Mucosa of rectum (tissue), 2 donors: ENCODE measurements around the gene MRTFA.
A peak's percentile ranks its signal among the peaks of the same experiment; 100 is the strongest.
"Not testable (repeated sequence)": the region's sequence is repeated elsewhere in the genome, so short reads cannot be mapped to it uniquely, and the experiment has no call there.

Experiments used
- H3K27ac ChIP-seq, 2 donors: one replicate each; pipeline ENCODE4 v1.7.0; 2013; ENCODE audit warnings: inconsistent platforms in 2 of 2, low read depth in 2 of 2, low read length in 2 of 2
- H3K27me3 ChIP-seq, 2 donors: one replicate each; pipeline ENCODE4 v1.7.0; 2013; ENCODE audit warnings: low read length in 2 of 2; ENCODE audit not compliant: control insufficient read depth in 2 of 2, insufficient read depth in 2 of 2
- H3K36me3 ChIP-seq, 2 donors: one replicate each; pipeline ENCODE4 v1.7.0; 2013; ENCODE audit warnings: low read length in 2 of 2; ENCODE audit not compliant: control insufficient read depth in 2 of 2, insufficient read depth in 2 of 2
- H3K4me1 ChIP-seq, 2 donors: one replicate each; pipeline ENCODE4 v1.7.0; 2013; ENCODE audit warnings: low read length in 2 of 2, mild to moderate bottlenecking in 1 of 2; ENCODE audit not compliant: control insufficient read depth in 2 of 2, insufficient read depth in 2 of 2
- H3K4me3 ChIP-seq, 2 donors: one replicate each; pipeline ENCODE4 v1.7.0; 2013; ENCODE audit warnings: low read length in 2 of 2
- H3K9ac ChIP-seq, 2 donors: one replicate each; pipeline ENCODE4 v1.7.0; 2013; ENCODE audit warnings: low read length in 2 of 2, low read depth in 1 of 2, mild to moderate bottlenecking in 1 of 2
- H3K9me3 ChIP-seq, 2 donors: one replicate each; pipeline ENCODE4 v1.7.0; 2013; ENCODE audit warnings: low read length in 2 of 2; ENCODE audit not compliant: control insufficient read depth in 2 of 2
- donor health status: healthy.
- donor health status: Normal muscosa, but diverticular disease.

MRTFA gene

DNA sequence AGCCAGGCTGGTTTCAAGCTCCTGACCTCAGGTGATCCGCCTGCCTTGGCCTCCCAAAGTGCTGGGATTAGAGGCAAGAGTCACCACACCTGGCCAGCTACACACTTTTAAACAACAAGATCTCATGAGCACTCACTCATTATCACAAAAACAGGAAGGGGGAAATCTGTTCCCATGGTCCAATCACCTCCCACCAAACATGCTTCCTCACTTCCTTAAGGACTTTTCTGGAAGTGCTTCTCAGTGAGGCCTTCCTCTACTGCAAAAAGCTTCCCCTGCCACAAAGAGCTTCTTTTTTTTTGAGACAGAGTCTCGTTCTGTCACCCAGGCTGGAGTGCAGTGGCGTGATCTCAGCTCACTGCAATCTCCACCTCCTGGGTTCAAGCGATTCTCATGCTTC lies 39.6 kb upstream of the MRTFA start:
- not testable (repeated sequence) for H3K4me3 ChIP-seq, H3K36me3 ChIP-seq, H3K27ac ChIP-seq, H3K27me3 ChIP-seq, H3K9me3 ChIP-seq, H3K4me1 ChIP-seq, H3K9ac ChIP-seq

DNA sequence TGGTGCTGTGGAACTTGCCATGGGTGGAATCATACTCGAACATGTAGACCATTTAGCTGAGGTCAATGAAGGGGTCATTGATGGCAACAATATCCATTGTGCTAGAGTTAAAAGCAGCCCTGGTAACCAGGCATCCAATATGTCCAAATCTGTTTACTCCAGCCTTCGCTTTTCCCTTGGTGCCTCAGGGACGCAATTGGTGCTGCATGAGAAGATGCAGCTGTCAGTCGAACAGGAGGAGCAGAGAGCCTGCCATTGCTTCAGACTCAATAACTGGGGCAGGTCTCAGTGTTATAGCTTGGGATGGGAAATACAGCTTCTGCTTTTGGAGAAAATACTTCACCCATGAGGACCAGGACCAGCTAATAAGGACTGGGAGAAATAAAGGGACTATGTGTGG lies 37.8 kb upstream of the MRTFA start:
- Histone ChIP-seq H3K9ac (no peak overlapping the region), H3K27me3 (peaks cover 7% of the 10 kb centered on the region in 2 donors), H3K27ac (no peak overlapping the region), H3K4me1 (no peaks in the 10 kb centered on the region), H3K9me3 (no peaks in the 10 kb centered on the region), H3K36me3 (no peaks in the 10 kb centered on the region), H3K4me3 (no peak overlapping the region)

DNA sequence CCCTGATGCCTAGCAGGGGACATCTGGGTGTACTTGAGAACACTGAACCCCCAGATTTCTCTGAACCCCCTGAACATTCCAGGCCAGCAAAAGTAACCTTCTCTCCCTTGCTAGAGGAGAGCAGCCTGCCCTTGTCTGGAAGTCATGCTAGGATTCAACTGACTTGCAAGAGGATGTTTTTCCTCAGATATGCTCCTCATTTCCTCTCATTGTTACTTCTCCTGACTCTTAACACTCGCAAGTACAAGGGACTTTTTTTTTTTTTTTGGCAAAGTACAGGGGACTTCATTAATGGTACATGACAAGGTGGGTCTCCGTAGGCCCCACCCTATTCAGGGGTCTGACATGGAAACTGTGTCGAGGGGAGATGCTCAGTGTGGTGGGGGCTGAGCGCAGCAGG lies 36.5 kb upstream of the MRTFA start:
- Histone ChIP-seq H3K27me3 (no peaks in the 10 kb centered on the region), H3K4me3 (no peak overlapping the region), H3K9me3 (no peaks in the 10 kb centered on the region), H3K27ac (no peak overlapping the region), H3K9ac (no peak overlapping the region), H3K36me3 (no peaks in the 10 kb centered on the region), H3K4me1 (no peaks in the 10 kb centered on the region)

GRCh38 chr22:40671796-40672360 lies 35.4 kb upstream of the MRTFA start:
- Histone ChIP-seq H3K27me3 (no peaks in the 10 kb centered on the region), H3K36me3 (no peaks in the 10 kb centered on the region), H3K4me3 (no peak overlapping the region), H3K4me1 (no peaks in the 10 kb centered on the region), H3K9me3 (no peaks in the 10 kb centered on the region), H3K9ac (no peak overlapping the region), H3K27ac (no peak overlapping the region)

DNA sequence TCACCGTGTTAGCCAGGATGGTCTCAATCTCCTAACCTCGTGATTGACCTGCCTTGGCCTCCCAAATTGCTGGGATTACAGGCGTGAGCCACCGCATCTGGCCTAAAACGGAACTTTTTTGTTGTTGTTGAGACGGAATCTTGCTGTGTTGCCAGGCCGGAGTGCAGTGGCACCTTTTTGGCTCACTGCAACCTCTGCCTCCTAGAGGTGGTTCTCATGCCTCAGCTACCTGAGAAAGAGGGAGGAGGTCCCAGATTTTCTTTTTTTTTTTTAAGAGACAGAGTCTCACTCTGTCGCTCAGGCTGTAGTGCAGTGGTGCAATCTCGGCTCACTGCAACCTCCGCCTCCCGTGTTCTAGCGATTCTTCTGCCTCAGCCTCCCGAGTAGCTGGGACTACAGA lies 34.9 kb upstream of the MRTFA start:
- Histone ChIP-seq H3K36me3 (no peaks in the 10 kb centered on the region), H3K27ac (no peak overlapping the region), H3K27me3 (no peaks in the 10 kb centered on the region), H3K4me1 (no peaks in the 10 kb centered on the region), H3K9ac (no peak overlapping the region), H3K9me3 (no peaks in the 10 kb centered on the region), H3K4me3 (no peak overlapping the region)

GRCh38 chr22:40670058-40670457 lies 33.5 kb upstream of the MRTFA start:
- no peaks in the 10 kb centered on the region for H3K27me3 ChIP-seq
- no peak overlapping the region for H3K9ac ChIP-seq
- H3K9me3 ChIP-seq: no peaks in the 10 kb centered on the region
- H3K4me1 ChIP-seq: no peaks in the 10 kb centered on the region
- H3K36me3 ChIP-seq: no peaks in the 10 kb centered on the region
- H3K27ac ChIP-seq: no peak overlapping the region
- no peak overlapping the region for H3K4me3 ChIP-seq

DNA sequence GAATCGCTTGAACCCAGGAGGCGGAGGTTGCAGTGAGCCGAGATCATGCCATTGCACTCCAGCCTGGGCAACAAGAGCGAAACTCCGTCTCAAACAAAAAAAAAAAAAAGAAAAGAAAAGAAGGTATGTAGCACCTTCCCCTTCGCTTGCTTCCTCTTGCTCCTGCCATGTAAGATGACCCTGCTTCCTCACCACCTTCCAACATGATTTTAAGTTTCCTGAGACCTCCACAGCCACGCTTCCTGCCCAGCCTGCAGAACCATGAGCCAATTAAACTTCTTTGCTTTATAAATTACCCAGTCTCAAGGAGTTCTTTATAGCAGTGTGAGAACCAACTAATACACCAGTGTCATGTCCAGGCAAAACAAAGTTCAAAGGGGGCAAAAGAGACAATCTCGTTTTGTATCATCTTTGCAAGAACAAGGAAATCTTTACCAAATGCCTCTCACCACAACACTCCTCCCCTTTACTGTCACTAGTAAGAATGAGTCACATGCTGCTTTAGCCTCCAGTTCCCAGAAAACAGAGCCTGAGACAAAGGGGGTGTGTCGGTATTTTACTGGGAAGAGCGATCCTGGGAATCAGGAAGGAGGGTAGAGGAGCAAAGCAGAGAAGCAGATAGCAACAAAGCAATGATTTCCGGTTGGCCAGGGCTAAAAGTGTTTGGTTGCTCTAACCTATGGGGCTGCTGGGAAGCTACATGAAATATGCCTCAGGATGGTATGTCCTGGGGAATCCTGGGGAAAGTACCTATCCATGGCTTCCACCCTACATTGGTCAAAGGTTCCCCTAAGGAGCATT lies 32.3 kb upstream of the MRTFA start:
- Histone ChIP-seq H3K27ac (no peak overlapping the region), H3K4me1 (no peaks in the 10 kb centered on the region), H3K36me3 (no peaks in the 10 kb centered on the region), H3K27me3 (no peaks in the 10 kb centered on the region), H3K4me3 (no peak overlapping the region), H3K9ac (no peak overlapping the region), H3K9me3 (no peaks in the 10 kb centered on the region)

DNA sequence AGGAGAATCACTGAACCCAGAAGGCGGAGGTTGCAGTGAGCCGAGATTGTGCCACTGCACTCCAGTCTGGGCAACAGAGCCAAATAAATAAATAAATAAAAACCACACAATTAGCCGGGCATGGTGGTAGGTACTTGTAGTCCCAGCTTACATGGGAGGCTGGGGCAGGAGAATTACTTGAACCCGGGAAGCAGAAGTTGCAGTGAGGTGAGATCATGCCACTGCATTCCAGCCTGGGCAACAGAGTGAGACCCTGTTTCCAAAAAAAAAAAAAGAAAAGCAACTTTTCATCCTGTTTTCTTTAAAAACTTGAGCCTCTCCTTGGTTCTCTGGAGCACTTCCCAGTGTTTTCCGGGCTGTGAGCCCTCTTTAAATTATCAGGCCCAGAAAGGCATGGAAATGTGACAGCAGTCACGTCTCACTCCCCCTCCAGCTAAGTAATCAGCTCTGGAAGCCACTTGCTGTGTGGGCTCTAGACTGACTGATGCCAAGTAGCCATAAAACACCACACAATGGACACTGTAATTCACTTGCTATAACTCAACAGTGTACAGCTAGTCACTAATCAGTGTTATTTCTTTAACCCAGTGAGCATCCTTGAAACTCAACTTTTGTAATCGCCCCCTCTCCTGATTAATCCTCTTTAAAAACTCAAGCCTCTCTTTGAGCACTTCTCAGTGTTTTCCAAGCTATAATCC lies 29.8 kb upstream of the MRTFA start:
- H3K27ac ChIP-seq: no peak overlapping the region

DNA sequence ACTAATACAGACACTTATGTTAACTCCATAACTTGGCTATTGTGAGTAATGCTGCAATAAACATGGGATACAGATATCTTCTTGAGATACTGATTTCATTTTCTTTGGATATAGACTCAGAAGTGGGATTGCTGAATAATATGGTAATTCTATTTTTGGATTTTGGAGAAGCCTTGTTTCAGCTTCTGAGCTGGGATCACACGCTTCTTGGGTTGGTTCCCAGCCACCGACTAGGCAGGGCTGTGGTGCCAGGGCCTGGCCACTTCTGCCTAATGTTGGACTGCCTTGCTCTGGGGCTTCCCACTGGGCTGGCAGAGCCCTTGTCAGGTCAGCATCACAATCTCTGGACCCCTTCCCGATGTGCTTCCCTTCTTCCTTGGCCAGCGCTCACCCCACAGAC lies 28.8 kb upstream of the MRTFA start:
- H3K4me3 ChIP-seq: no peak overlapping the region
- no peaks in the 10 kb centered on the region for H3K4me1 ChIP-seq
- H3K9ac ChIP-seq: no peak overlapping the region
- H3K36me3 ChIP-seq: no peaks in the 10 kb centered on the region
- peak overlapping the region; percentile 1 to 7 for H3K27ac ChIP-seq
- no peaks in the 10 kb centered on the region for H3K27me3 ChIP-seq
- no peaks in the 10 kb centered on the region for H3K9me3 ChIP-seq

More for the DNA sequence above, 29.8 kb upstream of the MRTFA start:
- Histone ChIP-seq H3K4me1 (no peaks in the 10 kb centered on the region), H3K27me3 (no peaks in the 10 kb centered on the region), H3K4me3 (no peak overlapping the region), H3K9me3 (no peaks in the 10 kb centered on the region), H3K36me3 (no peaks in the 10 kb centered on the region), H3K9ac (no peak overlapping the region)

DNA sequence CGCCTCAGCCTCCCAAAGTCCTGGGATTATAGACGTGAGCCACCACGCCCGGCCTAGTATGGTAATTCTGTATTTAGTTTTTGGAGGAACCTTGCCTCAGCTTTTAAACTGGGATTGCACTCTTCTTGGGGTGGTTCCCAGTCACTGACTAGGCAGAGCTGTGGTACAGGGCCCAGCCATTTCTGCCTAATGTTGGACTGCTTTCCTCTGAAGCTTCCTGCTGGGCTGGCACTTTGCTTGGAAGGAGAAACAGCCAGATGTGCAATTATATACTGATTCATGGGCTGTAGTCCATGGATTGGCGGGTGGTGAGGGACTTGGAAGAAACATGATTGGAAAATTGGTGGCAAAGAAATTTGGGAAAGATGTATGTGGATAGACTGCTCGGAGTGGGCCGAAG lies 25.2 kb upstream of the MRTFA start:
- Histone ChIP-seq H3K9ac (no peak overlapping the region), H3K9me3 (no peaks in the 10 kb centered on the region), H3K27me3 (no peaks in the 10 kb centered on the region), H3K4me1 (no peaks in the 10 kb centered on the region), H3K4me3 (no peak overlapping the region), H3K27ac (no peak overlapping the region), H3K36me3 (no peaks in the 10 kb centered on the region)
